H1 (cell line): Measurements from ENCODE around the gene EVI5. TPM values are rescaled to one million over a fixed set of nuclear protein-coding genes. Genes with fewer than 3 reads are reported as not detected.

Source experiments
- CHD2 ChIP-seq: IDR thresholded peaks from 2 replicates; pipeline ENCODE4 v1.6.1; 2012; ENCODE audit warnings: low read length, improper control_type of control experiment
- GABPA ChIP-seq: IDR thresholded peaks from 2 replicates; pipeline ENCODE4 v1.6.1; 2011; ENCODE audit warnings: mild to moderate bottlenecking, low read length, moderate library complexity, borderline replicate concordance; ENCODE audit not compliant: insufficient read depth
- KDM4A ChIP-seq: IDR thresholded peaks from one replicate; pipeline ENCODE4 v1.7.1; 2012; ENCODE audit warnings: low read depth, mild to moderate bottlenecking, moderate library complexity, low read length, inconsistent platforms; ENCODE audit not compliant: severe bottlenecking
- RBBP5 ChIP-seq: IDR thresholded peaks from 2 replicates; pipeline ENCODE4 v1.7.1; 2012; ENCODE audit warnings: low read depth, mild to moderate bottlenecking, inconsistent platforms, low read length, moderate library complexity, borderline replicate concordance
- polyA plus RNA-seq, 7 experiments: library from polyadenylated mRNA; depleted of rRNA in 3 of 7; stranded (reverse) in 5 of 7; unstranded in 2 of 7; fragments of >200 nt in 5 of 7; fragments of 200-250 nt in 2 of 7; gene quantifications; 1 replicate in 5 of 7; 2 replicates in 1 of 7; 4 replicates in 1 of 7; pipeline versions ENCODE4 v1.2.1 to v1.2.3, GENCODE V29; 2011 to 2013; ENCODE audit warnings: missing spikeins in 2 of 7, mixed read lengths in 2 of 7
- total RNA-seq: library from RNA; stranded (reverse); fragmentation: NEBNext Ultra II Directional; extraction: Animal tissue kit (Norgen Biotek cat#: 25700); gene quantifications from 2 replicates; pipeline ENCODE4 v1.2.1, GENCODE V29; 2021
- TF ChIP-seq, protein P1 (sequence below), 3 experiments: IDR thresholded peaks; 1 replicate in 2 of 3; 2 replicates in 1 of 3; pipeline versions ENCODE4 v1.5.1 to v1.6.1; 2011; ENCODE audit warnings: low read length in 3 of 3, mild to moderate bottlenecking in 3 of 3, inconsistent platforms in 2 of 3, low read depth in 1 of 3, moderate library complexity in 1 of 3; ENCODE audit not compliant: insufficient read depth in 1 of 3; ENCODE audit errors: control extremely low read depth in 1 of 3

EVI5 gene
- total and polyA plus RNA-seq, 2 of the 8 experiments (the other 6 are each of a cell fraction or from before 2014, with no cell fraction given): 1.7 to 13.7 TPM

DNA sequence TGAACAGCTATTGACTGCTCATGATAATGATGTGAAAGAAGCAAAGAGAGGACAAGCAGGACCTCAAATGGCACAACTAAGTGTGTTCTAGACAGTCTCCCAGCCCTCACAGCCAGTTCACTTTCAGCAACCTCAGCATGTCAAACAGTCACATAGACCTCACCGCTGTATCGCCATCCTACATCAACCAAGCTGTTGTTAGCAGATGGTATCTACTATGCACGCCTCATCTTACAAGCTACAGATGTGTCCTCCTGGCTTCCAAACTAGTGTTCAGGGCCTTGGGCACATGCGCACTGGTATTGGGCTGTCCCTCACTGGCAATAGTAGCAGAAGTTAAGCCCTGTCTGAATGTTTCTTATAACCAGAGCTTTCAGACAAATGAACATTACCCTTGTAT is 28.4 kb downstream of the EVI5 start (continued):
- no peak for TF ChIP-seq KDM4A
- no peak for TF ChIP-seq GABPA
- TF ChIP-seq RBBP5: no peak
- TF ChIP-seq CHD2: no peak
- TF ChIP-seq, protein P1, sequence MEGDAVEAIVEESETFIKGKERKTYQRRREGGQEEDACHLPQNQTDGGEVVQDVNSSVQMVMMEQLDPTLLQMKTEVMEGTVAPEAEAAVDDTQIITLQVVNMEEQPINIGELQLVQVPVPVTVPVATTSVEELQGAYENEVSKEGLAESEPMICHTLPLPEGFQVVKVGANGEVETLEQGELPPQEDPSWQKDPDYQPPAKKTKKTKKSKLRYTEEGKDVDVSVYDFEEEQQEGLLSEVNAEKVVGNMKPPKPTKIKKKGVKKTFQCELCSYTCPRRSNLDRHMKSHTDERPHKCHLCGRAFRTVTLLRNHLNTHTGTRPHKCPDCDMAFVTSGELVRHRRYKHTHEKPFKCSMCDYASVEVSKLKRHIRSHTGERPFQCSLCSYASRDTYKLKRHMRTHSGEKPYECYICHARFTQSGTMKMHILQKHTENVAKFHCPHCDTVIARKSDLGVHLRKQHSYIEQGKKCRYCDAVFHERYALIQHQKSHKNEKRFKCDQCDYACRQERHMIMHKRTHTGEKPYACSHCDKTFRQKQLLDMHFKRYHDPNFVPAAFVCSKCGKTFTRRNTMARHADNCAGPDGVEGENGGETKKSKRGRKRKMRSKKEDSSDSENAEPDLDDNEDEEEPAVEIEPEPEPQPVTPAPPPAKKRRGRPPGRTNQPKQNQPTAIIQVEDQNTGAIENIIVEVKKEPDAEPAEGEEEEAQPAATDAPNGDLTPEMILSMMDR (IDR thresholded peaks at IDR 0.05; ENCODE audit: control extremely low read depth in 1 of 3, insufficient read depth in 1 of 3, low read depth in 1 of 3, low read length in 3 of 3): no peak
